Lung (tissue), 12 donors: ENCODE data around the gene FAHD2A. TPM values are rescaled to one million over a fixed set of nuclear protein-coding genes. Genes with fewer than 3 reads are reported as not detected.
A peak's percentile ranks its signal among the peaks of the same experiment; 100 is the strongest.
"Not testable (repeated sequence)": the region's sequence is repeated elsewhere in the genome, so short reads cannot be mapped to it uniquely, and the experiment has no call there.

Experiments
- ATAC-seq: fragments of 200-7000 bp; cut with Tn5 transposase; one replicate; pipeline ENCODE4 v1.9.1; 2020; ENCODE audit warnings: moderate number of reproducible peaks; ENCODE audit not compliant: insufficient read depth, low FRiP score
- DNase-seq, 3 donors: peaks; one replicate each; pipeline ENCODE4 v3.0.0-alpha.2; 2013 to 2017
- H3K27ac ChIP-seq, 2 donors: one replicate each; pipeline ENCODE4 v1.5.1; 2013; ENCODE audit warnings: mild to moderate bottlenecking in 2 of 2, moderate library complexity in 2 of 2, control low read depth in 1 of 2, inconsistent platforms in 1 of 2, low read depth in 1 of 2, low read length in 1 of 2
- H3K27me3 ChIP-seq, 3 donors: one replicate each; pipeline ENCODE4 v1.5.1; 2013; ENCODE audit warnings: low read length in 2 of 3; ENCODE audit not compliant: control insufficient read depth in 3 of 3, insufficient read depth in 3 of 3
- H3K36me3 ChIP-seq, 4 donors: one replicate each; pipeline ENCODE4 v1.5.1; 2013; ENCODE audit warnings: low read length in 4 of 4, mild to moderate bottlenecking in 1 of 4, moderate library complexity in 1 of 4; ENCODE audit not compliant: control insufficient read depth in 4 of 4, insufficient read depth in 4 of 4
- H3K4me1 ChIP-seq, 5 donors: one replicate each; pipeline ENCODE4 v1.5.1; 2013; ENCODE audit warnings: low read length in 5 of 5, mild to moderate bottlenecking in 2 of 5, moderate library complexity in 1 of 5; ENCODE audit not compliant: control insufficient read depth in 5 of 5, insufficient read depth in 5 of 5
- H3K4me3 ChIP-seq: one replicate; pipeline ENCODE4 v1.5.1; 2013; ENCODE audit warnings: mild to moderate bottlenecking, control low read depth, moderate library complexity
- H3K9ac ChIP-seq, 2 donors: one replicate each; pipeline ENCODE4 v1.5.1; 2013; ENCODE audit warnings: low read length in 2 of 2, control low read depth in 1 of 2; ENCODE audit not compliant: insufficient read depth in 1 of 2
- H3K9me3 ChIP-seq, 4 donors: one replicate each; pipeline ENCODE4 v1.5.1; 2013; ENCODE audit warnings: low read length in 3 of 4, mild to moderate bottlenecking in 1 of 4, moderate library complexity in 1 of 4; ENCODE audit not compliant: control insufficient read depth in 4 of 4, insufficient read depth in 3 of 4
- WGBS, 2 donors: extraction: QIAGEN DNeasy Blood & Tissue Kit; methylation state at CpG; one replicate each; pipeline ENCODE4 v1.1.7; 2013; 5-methylcytosine and 5-hydroxymethylcytosine counted together
- polyA plus RNA-seq, 2 donors: library from polyadenylated mRNA; stranded (reverse); fragments of 200-250 nt; gene quantifications; one replicate each; pipeline ENCODE4 v1.2.1, GENCODE V29; 2013
- total RNA-seq, 2 donors: library from RNA; depleted of rRNA in 1 of 2; stranded (reverse); fragments of >200 nt in 1 of 2; gene quantifications; one replicate each; pipeline ENCODE4 v1.2.1, GENCODE V29; 2014 to 2021
- TF ChIP-seq, protein P1 (sequence below): IDR thresholded peaks from 2 replicates; pipeline ENCODE4 v1.5.1; 2012; ENCODE audit warnings: mild to moderate bottlenecking; ENCODE audit errors: control extremely low read depth, extremely low read depth
- donor health status: control.
- donor health status: control.
- donor health status: Bipolar disorder and iron deficiency.
- donor health status: healthy.
- donor health status: DM: yes; HTN: yes; CAD: no.

The FAHD2A gene
- total and polyA plus RNA-seq, 4 donors, result 12.6 to 38.3 (median 19.6) TPM

DNA sequence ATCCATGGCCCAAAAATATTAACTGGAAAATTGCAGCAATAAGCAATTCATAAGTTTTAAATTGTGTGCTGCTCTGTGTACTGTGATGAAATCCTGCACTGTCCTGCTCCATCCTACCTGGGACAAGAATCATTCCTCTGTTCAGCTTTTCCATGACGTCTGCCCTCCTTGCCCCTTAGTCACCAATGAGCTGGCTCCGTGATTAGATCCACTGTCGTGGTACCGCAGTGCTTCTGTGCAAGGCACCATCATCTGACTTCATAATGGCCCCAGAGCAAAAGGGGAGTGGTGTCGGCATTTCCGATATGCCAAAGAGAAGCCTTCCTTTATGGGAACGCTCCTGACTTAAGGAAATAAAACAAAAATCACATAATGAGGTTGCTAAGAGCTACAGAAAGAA is 3.4 kb upstream of the FAHD2A start:
- Histone ChIP-seq H3K4me1 (peaks cover 5 to 15% (median 6%) of the 10 kb centered on the region in 5 donors), H3K27ac (no peak overlapping the region), H3K9ac (no peak overlapping the region), H3K4me3 (no peak overlapping the region), H3K9me3 (no peaks in the 10 kb centered on the region), H3K36me3 (peaks cover 0 to 4% (median 0%) of the 10 kb centered on the region in 4 donors), H3K27me3 (no peaks in the 10 kb centered on the region)
- DNase-seq, result no peak
- 96 to 97% methylated on average over 7 of the region's 7 CpGs for WGBS, 2 donors
- TF ChIP-seq, protein P1, sequence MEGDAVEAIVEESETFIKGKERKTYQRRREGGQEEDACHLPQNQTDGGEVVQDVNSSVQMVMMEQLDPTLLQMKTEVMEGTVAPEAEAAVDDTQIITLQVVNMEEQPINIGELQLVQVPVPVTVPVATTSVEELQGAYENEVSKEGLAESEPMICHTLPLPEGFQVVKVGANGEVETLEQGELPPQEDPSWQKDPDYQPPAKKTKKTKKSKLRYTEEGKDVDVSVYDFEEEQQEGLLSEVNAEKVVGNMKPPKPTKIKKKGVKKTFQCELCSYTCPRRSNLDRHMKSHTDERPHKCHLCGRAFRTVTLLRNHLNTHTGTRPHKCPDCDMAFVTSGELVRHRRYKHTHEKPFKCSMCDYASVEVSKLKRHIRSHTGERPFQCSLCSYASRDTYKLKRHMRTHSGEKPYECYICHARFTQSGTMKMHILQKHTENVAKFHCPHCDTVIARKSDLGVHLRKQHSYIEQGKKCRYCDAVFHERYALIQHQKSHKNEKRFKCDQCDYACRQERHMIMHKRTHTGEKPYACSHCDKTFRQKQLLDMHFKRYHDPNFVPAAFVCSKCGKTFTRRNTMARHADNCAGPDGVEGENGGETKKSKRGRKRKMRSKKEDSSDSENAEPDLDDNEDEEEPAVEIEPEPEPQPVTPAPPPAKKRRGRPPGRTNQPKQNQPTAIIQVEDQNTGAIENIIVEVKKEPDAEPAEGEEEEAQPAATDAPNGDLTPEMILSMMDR, result no peak
- ATAC-seq, result no peak

DNA sequence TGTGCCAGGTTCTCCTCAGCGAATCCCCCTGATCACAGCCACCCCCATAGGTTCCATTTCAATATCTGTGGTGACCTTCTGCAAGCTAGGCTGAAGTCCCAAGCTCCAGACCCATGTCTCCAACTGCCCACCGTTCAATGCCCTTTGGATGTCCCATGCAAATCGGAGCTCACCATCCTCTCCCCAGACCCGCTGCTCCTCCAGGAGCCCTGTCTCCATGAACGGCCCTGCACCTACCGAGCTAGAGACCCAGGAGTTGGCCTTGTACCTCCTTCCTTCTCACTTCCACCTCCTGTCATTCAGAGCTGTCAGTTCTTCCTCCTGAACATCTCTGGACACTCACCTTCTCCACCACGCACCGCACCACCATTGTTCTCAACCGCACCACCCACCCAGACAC is 1.0 kb upstream of the FAHD2A start:
- H3K4me3 ChIP-seq, result no peak overlapping the region
- peak overlapping the region; percentile 63 to 79 for H3K9ac ChIP-seq
- peaks cover 5 to 15% (median 6%) of the 10 kb centered on the region in 5 donors for H3K4me1 ChIP-seq
- WGBS, 2 donors, result 76 to 79% methylated on average over 9 of the region's 9 CpGs
- H3K9me3 ChIP-seq, result no peaks in the 10 kb centered on the region
- no peak overlapping the region for H3K27ac ChIP-seq
- no peak for ATAC-seq
- TF ChIP-seq, protein P1, result no peak
- H3K27me3 ChIP-seq, result no peaks in the 10 kb centered on the region
- peaks cover 0 to 4% (median under 1%) of the 10 kb centered on the region in 4 donors for H3K36me3 ChIP-seq
- no peak for DNase-seq

DNA sequence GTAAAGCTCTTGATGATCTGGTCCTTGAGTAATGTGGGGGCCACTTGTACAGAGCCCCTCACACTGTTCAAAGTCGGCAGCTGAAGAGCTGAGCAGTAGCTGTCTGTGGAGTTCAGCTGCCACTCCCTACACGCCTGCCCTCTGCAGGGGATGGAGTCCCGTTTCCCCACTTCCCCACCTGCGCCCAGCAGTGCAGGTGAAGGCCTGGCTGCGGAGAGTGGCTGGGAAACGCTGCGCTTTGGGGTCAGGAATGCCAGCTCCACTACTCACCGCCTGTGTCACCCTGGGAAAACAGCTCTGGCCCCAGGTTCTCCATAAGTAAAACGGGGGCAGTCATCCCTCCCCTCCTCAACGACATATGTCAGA is 521 bp upstream of the FAHD2A start:
- ATAC-seq (peak; percentile 36), DNase-seq (peak in 2 of 3 donors; percentile 16 to 29)
- Histone ChIP-seq H3K4me1 (peaks cover 5 to 15% (median 6%) of the 10 kb centered on the region in 5 donors), H3K27ac (peak overlapping the region; percentile 92 to 93), H3K4me3 (peak overlapping the region; percentile 93), H3K9ac (peak overlapping the region; percentile 63 to 79)
- H3K36me3 ChIP-seq, H3K9me3 ChIP-seq, H3K27me3 ChIP-seq: not testable (repeated sequence)
- 0 to 3% methylated on average over 10 of the region's 10 CpGs for WGBS, 2 donors

DNA sequence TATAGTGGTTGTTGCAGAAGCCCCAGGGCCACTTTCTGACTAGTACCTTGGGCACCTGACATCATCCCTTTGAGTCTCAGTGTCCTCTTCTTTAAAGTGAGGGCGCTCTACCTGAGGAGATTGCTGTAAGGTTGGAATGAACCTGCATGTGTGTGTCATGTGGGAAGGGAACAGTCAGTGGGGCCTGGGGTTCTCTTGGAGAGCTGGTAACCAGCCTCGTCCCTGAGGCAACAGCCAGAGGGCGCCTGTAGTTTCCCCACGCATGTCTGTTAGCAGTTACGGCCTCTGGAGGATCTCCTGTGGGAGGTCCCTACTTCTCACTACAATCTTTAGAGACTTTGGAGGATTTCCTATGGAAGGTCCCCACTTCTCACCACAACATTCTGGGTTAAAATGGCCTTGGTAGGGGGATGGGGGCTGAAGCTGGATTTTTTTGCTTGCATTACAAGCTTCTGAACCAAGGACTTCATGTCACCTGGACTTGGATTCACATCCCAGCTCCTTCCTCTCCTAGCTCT is 755 bp downstream of the FAHD2A start:
- Histone ChIP-seq H3K27ac (peak overlapping the region; percentile 92 to 93), H3K4me3 (peak overlapping the region; percentile 93), H3K9ac (peak overlapping the region; percentile 73 to 95), H3K4me1 (peaks cover 5 to 15% (median 6%) of the 10 kb centered on the region in 5 donors)
- H3K27me3 ChIP-seq, H3K9me3 ChIP-seq, H3K36me3 ChIP-seq: not testable (repeated sequence)
- WGBS, 2 donors, result 2 to 6% methylated on average over 5 of the region's 5 CpGs
- DNase-seq (peak; percentile 6 to 40 (median 23)), ATAC-seq (peak; percentile 31)

DNA sequence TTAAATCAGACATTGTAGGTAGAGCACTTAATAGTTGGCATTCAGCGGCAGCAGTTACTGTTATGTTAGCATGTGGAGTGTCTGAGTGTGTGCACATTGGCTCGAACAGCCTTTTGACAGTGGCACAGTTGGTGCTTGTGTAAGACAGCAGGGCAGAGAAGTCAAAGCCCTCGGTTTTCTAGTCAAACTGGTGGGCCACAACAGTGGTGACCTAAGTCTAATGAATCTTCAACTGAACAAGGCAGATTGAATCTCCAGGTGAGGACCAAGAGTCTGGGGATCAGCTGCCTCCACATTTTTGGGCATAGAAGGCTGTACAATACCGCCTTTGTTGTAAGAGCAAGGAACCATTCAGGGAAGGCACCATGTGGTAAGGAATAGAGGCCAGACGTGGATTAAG is 1.3 kb downstream of the FAHD2A start:
- DNase-seq, H3K36me3 ChIP-seq, H3K4me3 ChIP-seq, ATAC-seq, H3K27me3 ChIP-seq, H3K9me3 ChIP-seq, H3K27ac ChIP-seq: not testable (repeated sequence)
- Histone ChIP-seq H3K9ac (peak overlapping the region in 1 of 2 donors; percentile 73), H3K4me1 (peaks cover 5 to 15% (median 6%) of the 10 kb centered on the region in 5 donors)
- WGBS, 2 donors, result 83 to 92% methylated on average over 5 of the region's 5 CpGs

DNA sequence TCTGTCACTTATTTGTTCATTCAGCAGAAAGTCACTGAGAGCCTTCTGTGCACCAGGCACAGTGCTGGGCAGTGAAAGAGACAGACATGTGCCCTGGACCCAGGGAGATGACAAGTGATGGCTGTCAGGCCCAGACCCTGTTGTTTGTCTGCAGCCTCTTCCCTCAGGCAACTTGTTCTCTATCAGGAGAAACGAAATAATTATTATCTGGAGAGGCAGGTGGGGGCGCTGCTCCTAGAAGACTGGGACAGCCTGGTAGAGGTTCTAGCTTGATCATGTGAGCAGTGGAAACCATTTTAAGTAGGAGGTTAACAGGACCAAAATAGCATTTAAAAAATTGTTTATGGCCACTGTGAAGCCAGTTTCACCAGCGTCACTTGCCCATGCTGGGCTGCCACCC is 2.2 kb downstream of the FAHD2A start:
- H3K4me1 ChIP-seq, result peaks cover 5 to 15% (median 6%) of the 10 kb centered on the region in 5 donors
- H3K27me3 ChIP-seq, H3K4me3 ChIP-seq, H3K9ac ChIP-seq, H3K9me3 ChIP-seq, H3K36me3 ChIP-seq, ATAC-seq, H3K27ac ChIP-seq, DNase-seq: not testable (repeated sequence)
- 94 to 95% methylated on average over 3 of the region's 3 CpGs for WGBS, 2 donors

DNA sequence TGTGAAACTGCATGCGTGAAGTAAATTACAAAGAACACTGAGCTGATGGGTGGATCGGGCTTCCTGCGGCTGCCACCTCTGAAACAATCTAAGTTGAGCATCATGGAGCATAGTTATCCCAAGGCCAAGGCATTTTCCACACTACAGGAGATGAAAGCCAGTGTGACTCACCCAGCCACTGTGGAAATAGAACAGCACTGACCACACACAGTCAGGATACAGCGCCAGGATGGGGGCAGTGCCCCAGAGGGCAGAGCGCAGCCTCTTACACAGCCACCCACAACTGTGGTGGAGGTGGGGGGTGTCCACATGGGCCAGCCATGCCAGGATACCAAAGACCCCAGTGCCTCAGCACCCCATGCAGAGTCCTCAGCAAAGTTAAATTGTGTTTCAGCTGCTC is 8.7 kb downstream of the FAHD2A start:
- H3K9me3 ChIP-seq, H3K4me3 ChIP-seq, H3K4me1 ChIP-seq, DNase-seq, H3K36me3 ChIP-seq, H3K9ac ChIP-seq, H3K27ac ChIP-seq, H3K27me3 ChIP-seq, ATAC-seq: not testable (repeated sequence)
- WGBS, 2 donors, result 93 to 99% methylated on average over 5 of the region's 5 CpGs
